Ammon's horn (tissue), 1 donor: Measurements from ENCODE around the gene EXOSC2.
"Not testable (repeated sequence)": the region's sequence is repeated elsewhere in the genome, so short reads cannot be mapped to it uniquely, and the experiment has no call there.

ENCODE experiments used
- DNase-seq: peaks from one replicate; pipeline ENCODE4 v3.0.0-alpha.2; 2016; ENCODE audit warnings: low spot score

Gene EXOSC2

DNA sequence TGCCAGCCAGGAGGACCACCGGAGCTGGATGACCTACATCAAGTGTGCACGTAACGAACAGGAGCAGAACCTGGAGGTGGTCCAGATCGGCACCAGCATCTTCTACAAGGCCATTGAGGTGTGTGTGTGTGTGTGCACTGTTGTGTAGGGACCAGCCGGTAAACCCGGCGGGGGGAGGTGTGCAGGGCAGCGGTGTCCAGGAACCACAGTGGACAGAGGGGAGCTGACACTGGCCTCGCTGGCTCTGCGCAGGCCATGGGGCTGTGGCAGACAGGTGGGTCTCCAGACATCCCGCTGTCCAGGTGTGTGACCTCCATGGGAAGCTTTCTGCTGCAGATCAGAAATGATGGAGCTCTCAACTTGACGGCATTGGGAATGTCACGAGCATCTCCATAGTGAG, 25.4 kb upstream of the EXOSC2 start:
- DNase-seq: no peak

DNA sequence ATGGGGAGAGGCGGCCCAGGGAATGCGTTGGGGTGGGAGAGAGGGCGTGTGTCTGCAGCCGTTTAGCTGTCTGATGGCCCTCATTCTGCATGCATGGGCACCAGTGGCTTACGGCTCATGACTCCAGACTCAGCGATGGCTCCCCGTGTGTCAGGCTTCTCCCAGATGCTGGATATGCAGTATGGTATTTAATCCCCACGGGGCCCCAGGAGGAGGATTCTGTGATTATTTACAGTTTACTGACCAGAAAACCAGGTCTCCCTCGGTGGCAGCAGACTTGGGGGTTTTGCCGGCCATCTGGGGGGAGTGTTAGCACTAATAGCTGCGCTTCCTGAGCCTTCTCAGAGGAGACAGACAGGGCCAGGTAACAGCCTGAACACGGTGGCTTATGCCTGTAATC, 24.9 kb upstream of the EXOSC2 start:
- DNase-seq: no peak

DNA sequence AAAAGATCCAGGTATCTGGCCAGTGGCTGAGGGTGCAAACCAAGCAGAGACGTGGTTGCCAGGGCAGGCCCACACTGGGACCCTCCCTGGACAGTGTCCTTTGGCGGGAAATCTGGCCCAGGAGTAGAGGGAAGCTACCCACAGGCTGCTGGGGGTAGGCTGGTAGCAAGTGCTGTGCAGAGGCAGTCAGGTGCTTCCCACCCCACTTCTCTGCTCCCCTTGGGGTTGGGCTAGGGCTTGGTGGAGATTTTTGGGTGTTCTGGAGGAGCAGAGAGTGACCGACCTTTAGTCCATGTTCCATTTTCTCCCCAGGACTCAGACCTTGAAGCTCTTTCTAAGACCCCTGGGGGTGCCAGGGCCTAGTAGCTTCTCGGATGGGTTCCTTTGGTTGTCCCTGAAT, 23.6 kb upstream of the EXOSC2 start:
- no peak for DNase-seq

DNA sequence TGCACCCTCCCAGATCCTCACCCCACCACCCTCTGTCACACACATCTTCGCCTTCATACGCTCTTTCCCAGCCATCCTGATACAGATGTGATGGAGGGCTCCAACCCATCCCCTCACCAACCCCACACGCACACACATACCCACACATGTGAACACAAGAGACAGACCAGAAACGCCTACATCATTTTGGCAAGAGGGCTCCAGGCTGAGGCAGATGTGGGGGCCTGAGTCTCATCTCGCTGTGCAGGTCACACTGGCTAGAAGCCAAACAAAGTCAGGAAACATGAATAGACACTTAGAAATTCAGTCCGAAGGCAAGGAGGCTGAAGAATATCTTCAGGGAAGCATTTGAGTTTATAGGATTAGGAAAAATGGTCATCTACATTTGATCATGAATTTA, 22.9 kb upstream of the EXOSC2 start:
- no peak for DNase-seq

DNA sequence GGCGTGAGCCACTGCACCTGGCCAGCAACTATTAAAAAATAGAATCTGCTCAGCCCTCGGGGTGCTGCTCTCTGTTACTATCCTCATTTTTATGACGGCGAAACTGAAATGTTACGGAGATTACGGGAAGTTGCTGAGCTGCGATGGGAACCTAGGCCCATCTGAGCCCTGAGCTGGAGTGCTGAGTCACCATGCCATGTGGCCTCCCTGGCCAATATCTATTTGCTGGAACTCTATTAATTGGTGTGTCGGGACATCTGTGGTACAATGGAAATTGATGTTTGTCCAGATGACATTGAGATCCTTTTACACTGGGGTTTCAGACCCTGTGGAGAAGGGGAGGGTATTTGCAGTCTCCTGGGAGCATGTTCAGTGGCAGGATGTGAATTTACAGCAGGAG, 21.1 kb upstream of the EXOSC2 start:
- DNase-seq: no peak

DNA sequence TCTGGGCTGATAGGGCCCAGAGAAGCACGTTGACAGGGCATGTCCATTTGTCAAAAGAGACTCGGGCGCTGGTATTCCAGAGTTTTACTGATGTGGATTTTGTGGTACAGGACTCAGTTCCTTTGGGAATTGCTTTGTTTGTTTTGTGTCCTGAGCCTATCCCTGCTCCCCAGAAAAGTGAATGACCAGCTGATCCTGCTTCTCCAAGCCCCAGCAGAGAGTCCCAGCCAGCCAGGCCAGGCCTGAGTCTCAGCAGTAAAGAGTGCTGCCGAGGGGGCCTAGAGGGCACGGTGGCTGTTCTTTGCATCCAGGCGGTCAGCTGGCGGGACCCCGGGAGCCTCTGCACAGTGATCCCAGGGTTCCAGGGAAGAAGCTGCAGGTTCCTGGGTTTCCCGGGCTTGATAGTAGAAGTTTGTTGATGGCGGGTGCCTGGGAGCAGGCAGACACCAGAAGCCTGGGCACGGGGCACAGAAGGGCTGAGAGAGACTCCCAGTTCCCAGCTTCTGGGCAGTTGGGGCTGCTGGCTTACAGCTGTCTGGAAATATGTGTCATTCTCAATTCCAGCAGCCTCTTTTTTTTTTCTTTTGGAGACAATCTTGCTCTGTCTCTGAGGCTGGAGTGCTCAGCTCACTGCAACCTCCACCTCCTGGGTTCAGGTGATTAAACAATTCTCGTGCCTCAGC, 20.5 kb upstream of the EXOSC2 start:
- no peak for DNase-seq

DNA sequence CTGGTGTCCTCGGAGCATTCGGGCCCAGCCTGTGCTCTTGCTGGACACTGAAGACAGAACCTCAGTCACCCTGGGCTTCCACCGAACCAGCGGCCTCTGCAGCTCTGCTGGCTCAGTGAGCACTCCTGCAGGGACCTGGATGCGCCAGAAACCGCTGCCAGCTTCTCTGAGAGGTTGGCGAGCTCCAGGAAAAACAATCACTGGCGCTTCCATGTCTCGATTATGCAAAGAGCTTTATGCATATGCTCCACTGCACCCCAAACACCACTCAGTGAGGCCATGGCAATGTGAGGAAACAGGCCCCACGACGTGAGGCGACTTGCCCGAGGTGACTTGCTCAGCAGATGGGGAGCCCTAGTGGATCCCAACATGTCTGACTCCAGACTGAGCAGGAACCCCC, 18.2 kb upstream of the EXOSC2 start:
- DNase-seq: no peak

DNA sequence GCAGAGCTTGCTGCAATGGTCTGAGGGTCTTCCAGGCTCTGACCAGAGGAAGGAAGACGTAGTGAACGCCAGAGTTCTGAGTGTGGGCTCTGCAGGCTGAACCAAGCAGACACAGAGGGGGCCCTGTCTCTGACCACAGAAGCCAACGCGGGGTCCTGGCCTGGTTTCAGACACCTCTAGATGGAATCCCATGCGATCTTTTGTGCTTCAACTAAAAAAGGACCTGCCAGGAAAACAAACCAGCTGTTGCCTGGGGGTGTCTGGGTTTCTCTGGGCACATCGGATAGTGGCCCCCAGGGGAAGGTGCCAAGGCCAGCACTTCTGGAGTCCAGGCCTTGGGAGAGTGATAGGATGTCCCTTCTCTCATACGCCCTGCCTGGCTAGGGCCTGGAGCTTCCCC, 16.3 kb upstream of the EXOSC2 start:
- no peak for DNase-seq

DNA sequence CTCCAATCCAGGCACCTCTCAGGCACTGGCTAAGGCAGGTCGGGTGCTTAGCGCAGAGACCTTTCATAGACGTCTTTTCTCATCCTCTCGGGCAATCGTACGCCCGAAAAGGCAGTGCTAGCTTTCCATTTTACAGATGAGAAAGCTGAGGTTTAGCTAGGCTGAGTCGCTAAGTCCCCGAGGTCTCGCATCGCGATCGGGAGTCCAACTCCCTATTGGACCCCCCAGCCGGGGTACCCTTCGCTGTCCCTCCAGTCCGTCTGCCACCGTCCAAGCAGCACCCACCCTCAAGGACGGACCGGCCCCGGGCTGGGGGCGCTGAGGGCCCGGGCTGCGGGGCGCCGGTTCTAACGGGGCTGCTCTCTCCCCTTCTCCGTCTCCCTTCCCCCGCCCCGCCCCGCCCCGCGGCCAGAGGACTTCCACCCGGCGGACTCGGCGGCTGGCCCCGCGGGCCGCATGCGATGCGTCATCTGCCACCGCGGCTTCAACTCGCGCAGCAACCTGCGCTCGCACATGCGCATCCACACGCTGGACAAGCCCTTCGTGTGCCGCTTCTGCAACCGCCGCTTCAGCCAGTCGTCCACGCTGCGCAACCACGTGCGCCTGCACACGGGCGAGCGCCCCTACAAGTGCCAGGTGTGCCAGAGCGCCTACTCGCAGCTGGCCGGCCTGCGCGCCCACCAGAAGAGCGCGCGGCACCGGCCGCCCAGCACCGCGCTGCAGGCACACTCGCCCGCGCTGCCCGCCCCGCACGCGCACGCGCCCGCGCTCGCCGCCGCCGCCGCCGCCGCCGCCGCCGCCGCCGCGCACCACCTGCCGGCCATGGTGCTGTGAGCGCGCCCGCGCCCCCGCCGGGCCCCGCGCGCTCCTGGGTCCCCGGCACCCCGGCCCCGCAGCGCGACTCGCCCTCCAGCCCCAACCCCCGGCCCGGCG, 12.5 kb upstream of the EXOSC2 start:
- DNase-seq: peak; percentile 59

DNA sequence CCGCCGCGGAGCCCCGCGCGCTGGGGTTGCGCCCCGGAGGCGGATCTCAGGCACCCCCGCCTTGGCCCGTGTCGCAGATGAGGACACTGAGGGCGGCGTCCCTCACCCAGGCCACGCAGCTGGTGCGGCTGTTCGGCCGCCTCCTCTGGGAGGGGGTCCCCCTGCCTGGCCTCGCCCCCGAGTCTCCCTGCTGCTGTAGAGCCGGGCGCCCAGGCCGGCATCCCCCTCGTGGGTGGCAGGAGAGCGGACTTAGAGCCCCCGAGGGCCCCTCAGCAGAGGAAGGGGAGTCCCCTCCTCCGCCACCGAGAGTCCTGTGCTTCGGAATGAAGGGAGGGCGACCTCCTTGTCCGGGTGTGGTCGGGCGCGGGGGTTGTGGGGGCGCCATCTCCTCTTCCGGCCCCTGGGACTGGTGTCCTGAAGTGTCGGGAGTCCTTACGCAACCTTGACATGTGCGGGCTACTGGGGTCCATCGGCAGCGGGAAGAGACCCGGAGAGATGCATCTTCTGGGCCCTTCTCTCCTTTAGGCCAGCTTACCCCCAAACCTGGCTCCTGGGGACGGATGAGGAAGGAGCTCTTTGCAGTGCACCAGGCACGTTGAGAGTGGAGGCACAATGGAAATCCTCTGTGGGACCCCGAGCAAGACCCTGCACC, 11.7 kb upstream of the EXOSC2 start:
- no peak for DNase-seq

DNA sequence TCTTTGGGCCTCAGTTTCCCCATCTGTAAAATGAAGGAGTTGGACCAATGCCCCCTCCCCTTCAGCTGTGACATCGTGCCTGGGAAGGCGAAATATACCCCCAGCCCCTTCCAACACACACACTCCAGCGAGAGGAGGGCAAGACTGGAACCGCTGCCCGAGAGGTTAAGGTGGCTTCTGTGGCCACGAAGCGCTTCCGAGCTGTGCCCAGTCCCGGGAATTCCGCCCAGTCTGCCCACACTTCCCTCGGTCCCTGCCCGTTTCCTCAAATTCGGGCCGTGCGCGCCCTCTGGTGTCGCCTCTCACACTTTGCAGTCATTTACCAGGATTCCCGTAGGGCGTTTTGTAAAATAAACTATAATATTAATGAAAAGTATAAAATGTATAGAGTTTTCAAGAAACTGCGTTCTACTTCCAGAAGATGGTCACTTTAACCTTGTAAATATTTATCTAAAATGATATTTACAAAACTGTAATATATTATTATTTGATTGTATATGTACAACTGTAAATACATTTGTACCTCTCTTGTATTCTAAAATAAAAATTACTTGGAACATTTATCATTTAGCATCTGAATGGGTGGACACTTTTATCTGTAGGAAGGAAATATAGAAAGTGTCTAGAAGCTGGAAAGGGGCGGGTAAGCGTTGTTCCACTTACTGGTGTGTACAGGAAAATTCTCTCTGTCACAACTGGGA, 11.0 kb upstream of the EXOSC2 start:
- DNase-seq: peak; percentile 89

DNA sequence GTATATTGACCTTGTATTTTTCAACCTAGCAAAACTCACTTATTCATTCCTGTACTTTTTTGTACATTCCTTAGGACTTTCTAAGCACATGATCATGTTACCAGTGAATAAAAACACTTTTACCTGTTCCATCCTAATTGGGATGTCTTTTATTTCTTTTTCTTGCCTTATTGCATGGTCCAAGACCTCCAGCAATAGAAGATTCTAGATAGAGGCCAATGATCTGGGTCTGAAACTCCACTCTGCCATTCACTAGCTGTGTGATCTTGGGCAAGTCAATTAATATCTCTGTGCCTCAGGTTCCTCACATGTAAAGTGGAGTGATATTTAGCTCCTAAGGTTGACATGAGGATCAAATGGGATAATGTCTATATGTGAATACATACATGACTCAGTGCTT, 8.5 kb upstream of the EXOSC2 start:
- no peak for DNase-seq

DNA sequence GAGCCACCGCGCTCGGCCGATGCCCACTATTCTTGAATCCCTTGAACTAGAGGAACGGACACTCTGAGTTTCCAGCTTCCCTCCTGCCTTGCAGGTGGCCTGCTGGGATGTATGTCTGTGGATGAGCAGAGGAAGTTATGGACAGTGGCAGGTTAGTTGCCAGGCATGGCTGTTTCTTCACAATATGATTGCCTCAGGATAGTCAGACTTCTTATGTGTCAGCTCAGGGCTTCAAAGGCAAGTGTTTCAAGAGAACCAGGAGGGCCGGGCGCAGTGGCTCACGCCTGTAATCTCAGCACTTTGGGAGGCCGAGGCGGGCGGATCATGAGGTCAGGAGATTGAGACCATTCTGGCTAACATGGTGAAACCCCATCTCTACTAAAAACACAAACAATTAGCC, 7.6 kb upstream of the EXOSC2 start:
- not testable (repeated sequence) for DNase-seq

DNA sequence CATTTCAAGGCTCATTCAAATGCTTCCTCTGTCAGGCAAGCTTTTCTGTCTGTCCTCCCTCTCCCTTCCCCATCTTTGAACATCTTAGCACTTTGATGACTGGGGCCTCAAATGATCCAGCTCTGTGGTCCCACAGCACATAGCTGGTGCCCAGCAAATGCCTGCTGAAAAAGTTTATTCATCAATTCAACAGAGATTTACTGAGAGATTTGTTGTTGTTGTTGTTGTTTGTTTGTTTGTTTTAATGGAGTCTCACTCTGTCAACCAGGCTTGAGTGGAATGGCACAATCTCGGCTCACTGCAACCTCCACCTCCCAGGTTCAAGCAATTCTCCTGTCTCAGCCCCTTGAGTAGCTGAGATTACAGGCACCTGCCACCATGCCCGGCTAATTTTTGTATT, 6.0 kb upstream of the EXOSC2 start:
- DNase-seq: no peak

DNA sequence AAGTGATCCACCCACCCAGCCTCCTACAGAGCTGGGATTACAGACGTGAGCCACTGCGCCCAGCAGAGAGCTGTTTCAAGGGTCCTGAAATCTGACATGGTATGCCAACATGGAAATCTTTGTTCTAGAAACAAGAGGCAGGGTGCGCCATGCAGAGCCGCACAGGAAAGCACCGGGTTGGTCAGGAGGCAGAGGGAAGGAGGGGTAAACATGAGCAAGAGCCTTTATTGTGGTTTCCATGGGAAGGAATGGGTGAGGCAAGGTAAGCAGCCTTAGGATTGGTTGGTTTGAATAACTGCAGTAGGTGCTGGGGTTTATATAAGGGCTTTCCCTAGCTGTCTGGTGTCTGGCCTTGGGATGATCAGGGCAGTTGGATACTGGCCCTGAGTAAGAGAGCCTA, 5.5 kb upstream of the EXOSC2 start:
- no peak for DNase-seq

DNA sequence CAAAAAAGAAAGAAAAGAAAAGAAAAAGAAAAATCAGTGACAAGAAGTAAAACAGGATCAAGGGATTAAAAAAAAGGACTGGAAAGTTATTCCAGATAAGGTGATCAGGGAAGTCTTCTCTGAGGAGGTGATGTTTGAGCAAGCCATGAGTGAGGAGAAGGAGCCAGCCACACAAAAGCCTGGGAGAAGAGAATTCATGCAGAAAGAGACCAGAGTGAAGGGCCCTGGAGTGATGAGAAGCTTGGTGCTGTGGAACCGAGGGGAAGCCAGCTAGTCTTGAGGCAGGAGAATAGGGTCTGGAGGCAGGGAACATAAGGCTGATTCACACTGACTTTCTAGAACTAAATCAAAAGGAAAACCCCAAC, 4.0 kb upstream of the EXOSC2 start:
- no peak for DNase-seq

DNA sequence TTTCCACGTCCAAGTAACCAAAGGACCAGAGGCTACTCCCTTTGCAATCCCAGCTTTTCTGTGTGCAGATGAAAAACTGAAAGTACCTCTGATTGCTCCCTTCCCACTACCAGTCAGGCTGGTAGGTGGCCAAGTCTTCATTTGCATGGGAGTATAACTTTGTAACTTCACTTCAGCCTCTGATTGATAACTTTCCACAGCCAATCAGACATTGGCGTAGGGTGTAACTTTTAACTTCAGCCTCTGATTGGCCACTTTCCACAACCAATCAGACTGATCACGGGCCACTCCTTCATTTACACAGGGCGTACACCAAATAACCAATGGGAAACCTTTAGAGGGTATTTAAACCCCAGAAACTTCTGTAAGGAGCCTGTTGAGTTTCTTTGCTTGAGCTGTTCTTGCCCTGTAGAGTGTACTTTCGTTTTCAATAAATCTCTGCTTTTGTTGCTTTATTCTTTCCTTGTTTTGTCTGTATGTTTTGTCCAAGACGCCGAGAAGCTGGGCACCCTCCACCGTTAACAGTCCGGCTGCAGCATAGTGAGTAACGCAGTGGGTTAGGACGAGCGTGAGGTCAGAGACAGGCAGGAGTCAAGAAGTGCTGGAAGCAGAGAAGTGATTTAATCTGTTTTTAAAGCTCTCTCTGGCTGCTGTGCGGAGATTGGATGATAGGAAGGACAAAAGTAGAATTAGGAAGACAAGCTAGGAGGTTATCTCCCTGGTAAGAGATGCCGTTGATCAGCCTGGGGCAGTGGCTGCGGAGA, 3.5 kb upstream of the EXOSC2 start:
- DNase-seq: peak; percentile 85

DNA sequence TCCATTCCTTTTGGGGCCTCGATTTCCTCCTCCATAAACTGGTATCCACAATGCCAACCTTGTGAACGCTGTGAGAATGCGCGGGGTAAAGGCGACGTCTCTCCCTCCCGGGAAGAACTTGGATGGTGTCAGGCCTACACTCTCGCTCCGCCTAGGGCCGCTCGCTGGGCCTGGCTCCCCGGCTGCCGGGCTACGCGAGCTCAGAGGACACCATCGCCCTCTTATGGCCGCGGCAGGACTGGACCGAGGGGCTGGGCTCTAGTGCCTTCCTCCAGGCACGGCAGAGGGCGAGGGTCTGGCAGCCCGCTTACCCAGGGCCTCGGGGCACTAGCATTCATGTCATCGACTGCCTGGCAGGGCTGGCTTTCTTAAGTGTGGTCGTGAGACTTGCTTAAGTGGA, 1.3 kb upstream of the EXOSC2 start:
- peak; percentile 37 for DNase-seq

DNA sequence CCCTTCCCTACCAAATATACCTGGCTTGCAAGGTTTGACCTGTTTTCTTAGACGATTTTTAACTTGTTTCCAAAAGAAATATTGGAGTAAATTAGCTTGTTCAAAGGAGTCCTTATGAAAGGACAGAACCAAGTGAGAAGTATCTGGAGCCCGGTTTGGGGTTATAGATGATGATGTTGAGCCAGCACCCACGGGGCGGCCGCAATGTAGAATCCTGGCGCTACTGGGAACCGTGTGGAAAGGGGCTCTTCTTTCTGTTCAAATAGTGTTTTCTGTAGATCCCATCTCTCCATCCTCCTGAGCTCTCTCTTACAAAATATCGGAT, 517 bp upstream of the EXOSC2 start:
- DNase-seq: no peak

DNA sequence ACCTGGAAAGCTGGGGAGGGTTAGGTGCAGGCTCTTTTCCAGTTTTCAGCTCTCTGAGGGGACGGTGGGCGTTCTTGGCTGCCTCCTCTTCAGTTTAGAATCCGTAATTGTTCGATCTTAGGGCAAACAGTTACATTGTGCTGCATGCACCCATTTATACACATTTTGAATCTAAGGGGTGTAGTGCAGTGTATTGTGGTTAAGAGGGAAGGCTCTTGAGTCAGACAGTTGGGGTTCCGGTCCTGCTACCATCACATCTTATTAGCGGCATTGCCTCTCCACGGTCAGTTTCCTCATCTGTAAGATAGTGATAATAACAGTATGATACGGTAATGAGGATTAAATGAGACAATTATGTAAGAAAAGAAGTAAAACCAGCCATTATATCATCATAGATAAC, 625 bp downstream of the EXOSC2 start:
- no peak for DNase-seq

DNA sequence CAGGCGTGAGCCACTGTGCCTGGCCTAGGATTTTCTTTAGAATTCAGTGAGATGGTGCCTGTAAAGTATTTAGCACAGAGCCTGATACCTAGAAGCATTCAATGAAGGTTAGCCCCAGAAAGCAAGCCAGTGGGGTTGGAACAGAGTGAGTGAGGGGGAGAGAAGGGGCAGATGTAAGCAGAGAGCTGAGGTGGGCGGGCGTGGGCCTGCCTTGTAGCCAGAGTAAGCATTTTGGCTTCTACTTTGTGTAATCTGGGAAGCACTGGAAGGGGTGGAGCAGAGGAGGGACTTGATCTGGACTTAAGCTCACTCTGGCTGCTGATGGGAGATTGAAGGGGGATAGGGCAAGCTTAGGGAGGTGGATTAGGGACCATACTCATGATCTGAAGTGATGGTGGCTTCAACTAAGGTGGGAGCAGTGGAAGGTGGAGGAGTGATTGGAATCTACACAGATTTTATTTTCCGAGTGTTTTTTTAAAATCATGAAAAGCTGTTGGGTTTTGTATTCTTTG, 2.6 kb downstream of the EXOSC2 start:
- no peak for DNase-seq

DNA sequence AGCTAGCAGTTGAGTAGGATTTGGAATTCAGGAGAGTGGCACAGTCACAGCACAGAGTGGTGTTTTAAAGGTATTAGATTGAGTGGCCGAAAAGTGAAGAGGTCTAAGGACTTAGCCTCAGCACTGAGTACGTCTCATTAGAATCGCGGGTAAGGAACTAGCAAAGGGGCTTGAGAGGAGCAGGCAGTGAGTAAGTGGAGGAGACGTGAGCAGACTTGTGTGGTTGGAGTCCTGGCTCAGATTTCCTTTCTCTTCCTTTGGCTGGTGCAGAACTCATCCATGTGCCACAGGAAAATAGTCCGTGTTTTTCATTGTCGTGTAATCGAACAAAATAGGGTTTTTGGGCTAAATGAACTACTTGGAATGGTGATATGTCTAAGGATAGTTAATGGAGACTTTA, 3.4 kb downstream of the EXOSC2 start:
- DNase-seq: no peak
